Globus pallidus (tissue), 1 donor: Measurements from ENCODE around the gene BARX1.

Source experiments
- DNase-seq: peaks from one replicate; pipeline ENCODE4 v3.0.0-alpha.2; 2015; ENCODE audit warnings: low spot score

The BARX1 gene

DNA sequence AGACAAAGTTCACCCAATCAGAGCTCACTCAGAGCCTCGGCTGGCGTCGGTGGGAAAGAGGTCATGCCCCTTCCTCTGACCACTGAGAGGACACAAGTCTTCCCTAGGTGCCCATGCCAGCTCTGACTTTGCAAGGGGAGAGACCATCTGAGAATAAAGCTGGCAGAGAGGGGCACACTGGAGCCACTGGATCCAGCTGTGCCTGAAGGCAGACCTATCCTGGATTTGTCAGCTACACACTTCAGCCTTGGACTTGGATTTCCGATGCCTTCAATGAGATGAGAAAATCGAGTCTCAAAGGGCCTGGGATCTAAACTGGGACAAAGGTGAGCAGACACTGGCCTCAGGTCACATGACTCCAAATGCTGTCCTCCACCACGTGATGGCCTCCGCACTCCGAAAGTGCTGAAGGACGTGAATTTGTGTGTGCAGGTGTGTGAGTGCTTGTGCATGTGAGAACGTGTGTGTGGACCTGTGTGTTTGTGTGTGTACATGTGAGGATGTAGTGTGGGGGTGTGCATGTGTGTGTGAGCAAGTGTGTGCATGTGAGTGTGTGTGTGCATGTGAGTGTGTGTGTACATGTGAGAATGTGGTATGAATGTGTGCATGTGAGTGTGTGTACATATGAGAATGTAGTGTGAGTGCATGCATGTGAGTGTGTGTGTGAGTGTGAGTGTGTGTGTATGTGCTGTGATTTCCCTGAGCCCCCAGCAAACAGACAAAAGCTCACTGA, 37.9 kb downstream of the BARX1 start:
- no peak for DNase-seq

DNA sequence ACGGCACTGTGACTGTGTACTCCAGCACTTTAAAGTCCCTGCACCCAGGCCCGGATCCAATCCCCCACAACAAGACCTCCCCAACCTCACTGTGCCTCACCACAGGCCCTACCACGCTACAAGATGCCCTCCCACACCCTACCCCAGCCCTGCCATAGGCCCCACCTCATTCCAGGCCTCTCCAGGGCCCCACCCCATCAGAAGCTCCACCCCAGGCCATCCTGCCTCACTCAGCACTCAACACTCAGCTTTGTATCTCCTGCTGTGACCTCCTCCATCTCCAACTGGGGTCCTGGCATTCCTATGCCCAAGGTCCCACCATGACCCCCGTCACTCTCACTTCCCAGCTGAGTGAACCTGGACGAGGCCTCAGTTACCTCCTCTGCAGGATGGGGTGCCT, 38.8 kb downstream of the BARX1 start:
- no peak for DNase-seq

DNA sequence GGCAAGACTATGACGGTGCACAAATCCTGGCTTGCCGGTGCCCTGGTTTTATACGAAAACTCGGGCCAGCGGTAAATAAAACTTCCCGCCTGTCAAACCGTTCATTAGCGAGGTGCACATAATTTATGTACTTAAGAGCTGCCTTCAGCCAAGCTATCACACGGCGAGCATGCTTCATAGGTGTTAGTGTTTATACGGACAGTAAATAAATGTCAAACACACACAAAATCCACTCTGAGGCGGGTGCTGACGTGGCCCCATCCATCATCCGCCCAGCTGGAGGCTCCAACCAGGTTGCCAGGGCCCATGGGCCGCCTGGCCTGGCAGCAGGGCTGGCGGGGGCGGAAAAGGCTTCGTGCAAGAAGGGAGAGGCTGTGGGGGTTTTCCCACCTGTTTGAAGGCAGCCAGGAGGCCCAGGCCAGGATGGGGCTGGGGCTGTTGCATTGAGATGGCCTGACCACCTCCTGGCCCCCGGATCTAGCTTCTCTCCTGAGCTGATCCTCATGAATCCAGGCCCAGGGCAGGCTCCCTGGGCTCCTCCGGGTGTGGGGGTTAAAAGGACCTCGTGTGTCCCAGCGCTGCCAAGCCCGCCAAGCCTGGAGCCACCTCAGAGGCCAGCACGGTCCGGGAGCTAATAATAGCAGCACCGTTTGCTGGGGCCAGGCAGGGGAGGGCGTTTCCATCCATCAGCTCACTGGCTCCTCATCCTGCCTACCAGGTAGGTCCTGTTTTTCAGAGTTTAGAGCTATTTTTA, 43.2 kb downstream of the BARX1 start:
- DNase-seq, result no peak

DNA sequence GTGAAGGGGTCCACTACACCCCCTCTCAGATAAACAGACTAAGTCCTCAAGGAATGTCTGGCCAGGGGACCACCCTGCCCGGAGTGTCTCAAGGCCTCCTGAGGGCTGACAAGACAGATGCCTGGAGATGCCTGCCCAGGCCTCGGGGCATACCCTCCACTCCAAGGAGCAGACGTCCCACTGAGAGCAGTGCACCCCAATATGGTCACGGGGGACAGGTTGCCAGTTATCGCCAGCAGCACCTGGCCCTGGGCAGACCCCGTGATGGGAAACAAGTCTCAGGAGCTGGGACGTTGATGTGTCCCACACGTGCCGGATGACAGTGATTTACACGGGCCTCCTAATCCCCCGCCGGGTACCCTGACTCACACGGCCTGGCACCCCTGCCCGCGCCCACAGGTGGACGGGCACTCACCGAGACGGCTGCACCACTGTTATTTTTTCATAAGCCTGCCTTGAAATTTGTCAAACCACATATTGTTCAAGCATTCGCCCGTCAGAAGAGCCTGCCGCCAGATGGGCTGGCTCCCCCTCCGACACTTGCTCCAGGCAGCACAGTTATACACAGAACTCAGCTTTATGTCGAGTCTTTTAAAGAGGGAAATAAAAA, 43.9 kb downstream of the BARX1 start:
- no peak for DNase-seq

DNA sequence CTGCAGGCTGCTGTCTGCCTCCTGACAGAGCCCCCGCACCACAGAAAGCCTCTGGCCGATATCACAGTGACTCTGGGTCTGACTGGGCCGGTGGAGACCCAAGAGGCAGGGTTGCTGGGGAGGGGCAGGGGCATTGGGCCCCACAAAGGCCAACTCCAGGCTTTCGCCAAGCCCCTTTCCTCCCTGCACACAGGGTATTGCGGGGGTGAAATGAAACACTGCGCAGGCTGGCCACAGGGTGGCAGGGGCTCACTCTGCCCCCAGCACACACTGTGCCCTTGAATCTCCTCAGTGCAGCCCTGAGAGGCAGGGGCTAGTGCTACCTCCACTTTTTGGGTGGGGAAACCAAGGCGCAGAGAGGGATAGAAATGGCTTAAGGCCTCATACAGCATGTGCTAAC, 44.6 kb downstream of the BARX1 start:
- DNase-seq, result no peak

DNA sequence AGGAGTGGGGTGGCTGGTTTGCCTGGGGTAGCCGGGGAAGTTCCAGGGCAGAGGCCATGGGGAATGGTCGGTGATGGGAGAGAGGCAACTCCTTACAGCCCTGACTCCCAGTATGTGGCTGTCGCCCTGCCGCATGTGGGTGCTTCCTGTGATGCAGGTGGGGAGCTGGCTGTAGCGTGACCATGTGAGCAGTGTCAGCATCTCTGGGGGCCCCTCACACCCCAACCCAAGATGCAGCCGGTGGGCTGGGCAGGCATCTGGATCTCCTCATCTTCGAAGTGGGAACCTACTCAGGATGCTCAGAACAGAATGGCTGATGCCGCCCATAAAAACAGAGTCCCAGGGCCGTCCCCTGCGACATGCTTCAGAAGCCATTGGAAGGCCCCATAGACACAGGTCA, 45.0 kb downstream of the BARX1 start:
- no peak for DNase-seq

DNA sequence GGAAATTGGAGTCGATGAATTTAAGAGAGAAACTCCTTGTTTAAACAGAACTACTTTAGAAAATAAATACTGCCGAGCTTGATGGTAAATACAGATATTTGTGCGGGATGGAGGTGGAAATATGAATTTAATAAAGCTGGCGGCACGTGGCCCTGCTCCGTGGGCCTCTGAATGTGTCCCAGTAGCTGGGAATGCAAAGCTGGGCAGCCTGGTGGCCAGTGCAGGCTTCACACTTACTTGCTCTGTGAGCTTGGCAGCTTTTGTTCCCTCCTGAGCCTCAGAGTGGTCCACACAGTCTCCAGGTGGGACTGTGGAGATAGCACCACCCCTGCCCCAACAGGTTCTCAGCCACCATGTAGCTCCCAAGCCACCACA, 45.9 kb downstream of the BARX1 start:
- DNase-seq, result no peak

DNA sequence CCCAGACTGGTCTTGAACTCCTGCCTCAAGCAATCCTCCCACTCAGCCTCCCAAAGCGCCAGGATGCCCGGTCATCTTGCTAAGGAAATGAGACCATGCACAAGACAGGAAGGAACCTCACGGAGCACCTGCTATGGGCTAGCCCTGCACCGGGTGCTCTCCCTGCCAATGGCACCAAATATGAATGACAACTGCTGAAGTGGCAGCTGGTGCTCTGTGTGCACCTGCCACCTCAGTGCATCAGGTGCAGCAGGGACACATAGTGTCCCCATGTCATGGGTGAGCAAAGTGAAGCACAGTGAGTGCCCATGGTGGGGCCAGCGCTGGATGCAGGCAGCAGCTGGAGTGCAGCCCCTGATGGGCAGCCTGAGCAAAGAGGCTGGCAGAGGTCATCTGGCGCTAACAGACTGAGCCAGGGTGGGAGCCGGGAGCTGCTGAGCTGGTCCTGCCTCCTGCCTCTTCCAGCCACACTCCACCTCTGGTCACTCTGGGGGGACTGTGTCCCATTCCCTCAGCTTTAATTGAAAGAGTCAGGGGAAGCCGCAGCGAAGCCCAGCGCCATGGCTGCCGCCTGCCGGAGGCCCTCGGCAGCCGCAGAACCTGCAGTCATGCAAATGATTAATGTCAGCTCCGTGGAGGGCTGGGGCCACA, 46.4 kb downstream of the BARX1 start:
- no peak for DNase-seq

DNA sequence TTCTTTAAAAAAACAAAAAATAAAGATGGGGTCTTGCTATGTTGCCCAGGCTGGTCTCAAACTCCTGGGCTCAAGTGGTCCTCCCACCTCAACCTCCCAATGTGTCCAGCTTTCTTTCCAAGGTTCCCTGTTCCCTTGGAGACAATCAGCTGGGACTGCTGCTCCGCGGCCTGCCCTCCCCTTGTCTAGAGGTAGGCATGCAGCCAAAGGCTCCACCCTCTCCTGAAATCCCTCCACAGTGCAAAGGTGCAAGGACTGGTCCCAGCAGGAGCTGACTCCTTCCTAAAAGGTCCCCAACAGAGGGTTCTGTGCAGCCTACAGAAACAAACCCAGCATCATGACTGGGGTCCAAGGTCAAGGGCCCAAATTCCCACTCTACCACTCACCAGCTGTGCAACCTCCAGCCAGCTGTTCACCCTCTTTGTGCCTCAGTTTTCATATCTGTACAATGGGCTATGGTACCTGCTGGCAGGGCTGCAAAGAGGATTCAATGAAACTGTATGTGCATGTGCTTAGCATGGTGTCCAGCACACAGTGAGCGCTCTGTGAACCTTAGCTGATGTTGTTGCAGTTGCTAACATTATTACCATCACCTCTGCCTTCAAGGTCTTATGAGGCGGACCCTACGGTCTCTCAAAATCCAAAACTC, 47.5 kb downstream of the BARX1 start:
- no peak for DNase-seq

DNA sequence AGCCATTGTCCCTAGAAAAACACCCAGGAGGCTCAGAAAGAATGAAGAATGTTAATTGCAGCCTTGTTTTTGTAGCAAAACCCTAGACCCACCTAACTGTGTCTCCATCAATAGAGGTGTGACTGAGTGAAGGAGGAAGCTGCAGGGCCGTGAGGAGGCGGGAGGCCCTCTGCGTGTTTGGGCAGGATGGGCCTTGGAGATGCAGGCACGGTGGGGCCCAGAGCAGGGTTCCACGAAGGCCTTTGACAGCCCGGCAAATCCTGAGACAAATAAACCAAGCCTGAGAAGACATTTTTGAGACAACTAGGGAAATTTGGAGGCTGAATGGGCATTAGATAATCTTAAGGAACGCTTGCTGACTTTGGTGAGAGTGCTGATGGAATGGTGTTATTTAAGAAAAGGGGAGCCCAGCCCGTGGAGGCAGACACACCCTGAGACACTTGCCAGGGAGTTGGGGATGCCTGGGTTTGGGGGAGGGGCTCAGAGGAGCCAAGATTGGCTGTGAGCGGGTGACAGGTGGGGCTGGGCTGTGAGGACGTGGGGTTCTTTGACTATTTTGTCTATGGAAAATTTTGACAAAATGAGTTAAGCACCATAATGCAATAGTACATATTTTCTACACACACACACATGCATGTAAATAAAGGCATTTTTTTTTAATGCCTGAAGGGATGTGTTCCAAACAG, 48.8 kb downstream of the BARX1 start:
- DNase-seq, result no peak

DNA sequence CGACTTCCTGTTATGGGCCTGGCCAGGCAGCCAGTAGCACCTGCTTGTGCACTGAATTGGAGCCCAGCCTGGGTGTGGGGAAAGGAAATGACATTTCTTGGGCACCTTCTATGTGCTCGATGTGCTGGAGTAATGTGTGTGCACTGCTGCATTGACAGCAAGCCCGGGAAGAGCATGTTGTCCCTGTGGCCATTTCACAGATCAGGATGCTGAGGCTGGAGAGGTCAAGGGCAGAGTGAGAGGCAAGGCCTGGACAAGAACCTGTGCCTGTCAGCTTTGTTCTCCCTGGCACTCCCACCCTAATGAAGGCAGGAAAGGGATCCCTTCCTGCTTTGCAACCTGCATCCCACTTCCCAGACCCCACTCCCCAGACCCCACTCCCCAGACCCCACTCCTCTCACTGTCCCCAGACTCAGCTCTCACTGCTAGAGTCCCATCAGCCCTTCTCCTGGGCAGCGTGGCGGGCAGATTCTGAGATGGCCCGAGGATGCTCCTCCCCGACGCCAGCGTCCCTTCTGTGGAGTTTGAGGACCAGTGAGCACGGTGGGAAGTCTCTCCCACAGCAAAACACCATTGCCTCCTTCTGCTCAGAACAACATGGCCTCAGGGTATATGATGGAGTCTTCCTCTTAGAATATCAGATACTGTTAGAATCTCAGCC, 49.6 kb downstream of the BARX1 start:
- no peak for DNase-seq

DNA sequence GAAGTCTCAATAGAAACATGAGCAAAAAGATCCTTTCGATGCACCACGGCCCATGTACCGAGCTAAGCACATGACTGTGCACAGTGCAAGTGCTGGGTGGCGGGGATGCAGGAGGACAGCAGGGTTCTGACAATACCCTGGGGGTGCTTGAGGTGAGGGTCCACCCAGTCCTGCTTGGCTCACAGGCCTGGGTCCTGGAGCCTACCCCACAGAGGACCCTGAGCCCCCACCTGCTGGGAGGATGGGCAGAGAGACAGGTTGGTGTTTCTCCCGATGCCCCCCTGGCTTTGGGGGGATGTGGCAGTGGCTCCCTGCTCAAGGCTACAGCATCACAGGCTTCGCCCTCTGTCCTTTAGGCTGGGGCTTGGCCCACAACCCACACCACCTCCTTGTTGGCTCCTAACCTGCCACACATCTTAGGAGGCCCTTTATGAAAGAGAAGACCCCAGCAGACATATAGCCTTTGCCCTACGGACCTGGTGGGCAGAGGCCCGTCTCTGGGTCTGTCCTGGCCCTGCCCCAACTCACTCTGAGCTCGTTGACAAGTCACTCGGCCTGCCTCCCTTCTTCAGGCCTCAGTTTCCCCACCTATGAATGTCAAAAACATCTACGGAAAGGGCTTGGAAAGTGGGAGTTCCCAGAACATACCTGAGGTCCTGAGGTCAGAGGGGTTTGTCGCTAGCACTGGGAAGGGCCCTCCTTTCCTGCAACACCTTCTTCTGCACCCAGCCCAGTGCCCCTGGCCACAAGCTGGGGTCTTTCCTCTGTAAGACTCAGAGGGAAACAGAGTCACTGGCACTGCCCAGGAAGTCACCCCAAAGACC, 50.3 kb downstream of the BARX1 start:
- DNase-seq, result no peak

DNA sequence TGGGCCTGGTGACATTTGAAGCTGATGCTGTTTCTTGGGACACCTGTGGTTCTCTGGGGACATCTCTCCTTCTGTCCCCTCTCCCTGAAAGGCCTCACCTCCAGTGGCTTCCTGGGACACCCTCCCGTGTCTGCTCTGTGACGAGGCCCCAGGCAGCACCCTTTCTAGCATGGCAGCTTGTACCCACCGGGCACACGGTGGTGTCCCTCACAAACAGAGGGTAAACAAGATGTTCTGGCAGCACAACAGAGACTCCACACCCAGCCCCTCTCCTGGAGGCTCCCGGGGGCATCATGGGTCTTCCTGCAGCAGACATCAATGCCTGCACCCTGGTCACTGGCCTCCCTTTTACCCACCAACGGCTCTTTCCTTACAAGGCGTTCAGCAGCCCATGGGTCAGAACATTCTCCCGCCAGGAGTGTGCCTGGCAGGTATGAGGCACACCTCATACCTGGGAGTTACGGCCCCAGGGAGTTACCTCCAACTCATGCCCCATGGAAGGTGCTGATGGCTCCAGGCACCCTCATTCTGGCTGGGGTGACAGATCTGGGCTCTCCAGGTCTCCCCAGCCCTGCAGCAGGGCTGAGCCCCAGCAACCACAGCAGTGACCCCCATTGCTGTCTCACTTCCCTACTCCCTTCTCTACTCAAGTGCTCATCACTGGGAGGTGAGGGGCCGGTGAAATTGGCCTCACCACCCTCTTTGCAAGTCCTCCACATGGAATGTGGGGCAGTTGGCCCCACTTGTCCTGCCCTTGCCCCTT, 51.1 kb downstream of the BARX1 start:
- DNase-seq, result no peak

DNA sequence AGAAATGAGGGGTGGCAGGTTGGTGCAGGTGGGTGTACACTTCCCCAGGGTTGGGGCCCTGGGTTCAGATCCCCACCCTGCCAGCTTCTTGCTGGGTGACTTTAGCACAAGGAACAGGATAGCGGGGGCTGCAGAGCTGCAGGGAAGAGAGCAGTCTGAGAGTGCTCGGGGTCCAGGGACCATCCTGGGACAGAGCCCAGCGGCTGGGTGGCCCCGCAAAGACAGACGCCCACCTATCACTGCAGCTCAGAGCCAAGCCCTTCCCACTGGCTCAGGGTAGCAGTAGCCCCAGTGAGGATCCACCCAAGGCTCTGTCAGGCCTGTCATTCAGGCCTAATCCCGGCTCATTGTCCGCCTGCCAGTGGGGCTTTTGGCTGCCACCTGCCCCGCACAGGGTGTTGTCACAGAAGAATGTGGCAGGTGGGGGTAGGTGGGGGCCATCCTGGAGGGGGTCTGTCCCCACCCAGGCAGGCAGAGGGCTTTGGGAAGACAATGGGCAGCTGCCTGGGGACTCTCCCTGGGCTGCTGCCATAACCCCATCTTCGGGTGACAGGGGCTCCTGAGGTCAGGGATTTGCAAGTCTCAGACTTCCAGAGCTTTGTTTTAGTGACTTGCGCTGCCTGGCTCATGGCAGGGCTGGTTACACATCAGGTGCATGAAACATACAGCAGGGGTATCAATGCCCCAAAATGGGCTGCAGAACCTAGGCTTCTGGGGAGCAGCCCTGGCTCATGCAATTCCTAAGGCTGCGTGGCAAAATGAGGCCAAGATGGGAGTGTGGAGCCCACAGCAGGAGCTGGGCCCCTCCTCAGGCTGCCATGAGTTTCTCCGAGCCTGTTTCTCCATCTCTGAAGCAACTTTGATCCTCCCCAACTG, 52.1 kb downstream of the BARX1 start:
- no peak for DNase-seq

DNA sequence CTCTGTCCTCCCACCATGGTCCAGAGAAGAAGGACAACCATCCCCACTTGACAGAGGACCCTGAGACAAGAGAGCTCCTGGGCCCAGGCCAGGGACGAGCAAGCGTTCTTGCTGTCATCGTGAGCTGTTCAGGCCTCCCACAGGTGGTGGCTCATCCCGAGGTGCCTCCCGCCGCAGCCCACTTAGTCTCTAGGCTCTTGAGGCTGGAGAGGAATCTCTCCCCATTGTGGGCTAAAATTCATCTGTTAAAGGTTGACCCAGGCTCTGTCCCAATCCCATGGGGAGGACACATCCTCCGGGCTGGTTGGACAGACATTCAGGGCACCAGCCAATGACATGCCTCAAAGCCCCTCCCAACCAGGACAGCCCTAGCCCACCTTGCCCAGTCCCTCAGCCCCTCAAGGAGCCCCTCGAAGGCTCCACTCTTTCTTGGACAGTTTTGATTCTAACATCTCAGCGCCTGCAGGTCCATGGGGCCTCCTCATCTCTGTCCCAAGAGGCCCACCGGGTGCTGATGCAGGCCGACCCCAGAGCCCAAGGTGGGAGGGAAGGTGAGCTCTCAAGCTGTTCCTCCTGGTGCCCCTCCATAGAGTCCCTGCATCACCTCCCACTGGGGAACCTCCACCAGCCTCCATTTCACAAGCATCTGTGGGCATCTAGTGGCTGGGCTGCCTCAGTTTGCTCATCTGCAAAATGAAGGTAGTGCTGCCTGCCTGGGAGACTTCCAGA, 52.9 kb downstream of the BARX1 start:
- DNase-seq, result no peak
